ENCODE measurements around the gene INTS13.

The INTS13 gene

DNA sequence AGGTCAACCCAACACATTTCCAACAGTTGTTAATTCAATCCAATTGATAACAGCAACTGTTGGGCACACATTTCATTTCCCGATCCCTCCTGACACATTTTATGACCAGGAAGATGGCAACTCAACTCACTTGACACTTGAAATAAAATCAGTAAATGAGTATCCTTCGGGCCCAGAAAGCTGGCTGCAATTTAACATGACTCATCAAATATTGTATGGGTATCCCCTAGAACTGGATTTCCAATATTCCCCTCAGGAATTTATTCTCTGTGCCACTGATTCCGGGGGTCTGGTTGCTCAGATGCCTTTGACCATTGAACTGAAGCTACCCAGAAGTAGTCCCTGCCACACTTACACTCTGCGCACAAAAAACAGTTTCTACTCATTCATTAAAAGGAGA, 42.1 kb downstream of the INTS13 start:
- TF ChIP-seq CTCF (IDR thresholded peaks at IDR 0.05; ENCODE audit: low read depth, low read length) (no peak), MYC (IDR thresholded peaks at IDR 0.05; ENCODE audit: low read depth, low read length) (no peak), POLR2A (IDR thresholded peaks at IDR 0.05; ENCODE audit: extremely low read depth, insufficient read length) (no peak)
- TF ChIP-seq, protein P1, sequence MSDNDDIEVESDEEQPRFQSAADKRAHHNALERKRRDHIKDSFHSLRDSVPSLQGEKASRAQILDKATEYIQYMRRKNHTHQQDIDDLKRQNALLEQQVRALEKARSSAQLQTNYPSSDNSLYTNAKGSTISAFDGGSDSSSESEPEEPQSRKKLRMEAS (IDR thresholded peaks at IDR 0.05; ENCODE audit: low read depth, low read length) = no peak
- no peak overlapping the region for H3K4me3 ChIP-seq (ENCODE audit: low read depth, low read length)
- no peak for DNase-seq (ENCODE audit: low read depth)

GRCh38 chr12:26891704-26892103, 46.1 kb downstream of the INTS13 start:
- no peak for DNase-seq (ENCODE audit: low read depth)
- no peak for TF ChIP-seq MYC (IDR thresholded peaks at IDR 0.05; ENCODE audit: low read depth, low read length)
- TF ChIP-seq, protein P1 (IDR thresholded peaks at IDR 0.05; ENCODE audit: low read depth, low read length) = no peak
- no peak for TF ChIP-seq CTCF (IDR thresholded peaks at IDR 0.05; ENCODE audit: low read depth, low read length)
- TF ChIP-seq POLR2A (IDR thresholded peaks at IDR 0.05; ENCODE audit: extremely low read depth, insufficient read length) = no peak

GRCh38 chr12:26890784-26891183, 47.0 kb downstream of the INTS13 start:
- TF ChIP-seq MYC (IDR thresholded peaks at IDR 0.05; ENCODE audit: low read depth, low read length) (no peak), POLR2A (IDR thresholded peaks at IDR 0.05; ENCODE audit: extremely low read depth, insufficient read length) (no peak), CTCF (IDR thresholded peaks at IDR 0.05; ENCODE audit: low read depth, low read length) (no peak)
- TF ChIP-seq, protein P1 (IDR thresholded peaks at IDR 0.05; ENCODE audit: low read depth, low read length) = no peak
- DNase-seq (ENCODE audit: low read depth) = no peak
- no peak overlapping the region for H3K4me3 ChIP-seq (ENCODE audit: low read depth, low read length)

More at GRCh38 chr12:26891704-26892103, 46.1 kb downstream of the INTS13 start:
- no peak overlapping the region for H3K4me3 ChIP-seq (ENCODE audit: low read depth, low read length)

DNA sequence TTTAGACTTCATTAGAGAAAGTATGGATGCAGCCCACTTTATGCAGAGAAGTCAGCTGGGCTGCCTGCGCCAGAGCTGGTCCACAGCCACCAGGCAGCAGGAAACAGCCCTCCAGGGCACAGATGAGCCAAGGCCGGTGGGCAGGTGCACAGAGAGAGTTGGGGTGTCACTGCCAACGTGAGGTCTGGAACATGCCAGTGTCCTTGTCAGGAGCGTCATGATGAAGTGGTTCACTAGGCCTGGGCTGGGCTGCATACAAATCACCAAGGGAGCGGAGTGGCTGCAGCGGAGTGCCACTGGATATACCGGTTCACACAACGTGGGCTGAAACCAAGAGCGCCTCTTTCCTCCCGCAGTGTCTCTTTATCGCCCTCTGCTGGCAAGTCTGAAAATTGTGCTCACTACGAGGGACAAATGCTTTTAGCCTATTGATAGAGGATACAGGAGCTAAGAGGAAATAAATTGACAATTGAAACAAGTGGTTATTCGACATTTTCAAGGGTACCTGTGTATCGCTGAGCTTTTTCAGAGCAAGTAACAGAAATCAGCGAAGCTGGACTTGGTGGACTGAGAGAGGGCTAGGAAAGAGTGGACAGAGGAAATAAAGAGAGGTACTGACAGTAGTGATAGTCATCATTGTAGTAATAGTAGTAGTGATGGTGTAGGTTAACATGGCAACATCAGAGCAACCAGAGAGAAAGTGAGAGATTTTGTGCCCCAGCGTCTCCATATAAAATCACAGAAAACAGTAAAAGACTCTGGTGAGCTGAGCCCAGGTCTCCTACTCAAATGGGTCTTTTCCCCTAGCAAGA, 52.8 kb downstream of the INTS13 start:
- DNase-seq (ENCODE audit: low read depth) = peak; percentile 96
- no peak overlapping the region for H3K4me3 ChIP-seq (ENCODE audit: low read depth, low read length)
- TF ChIP-seq MYC (IDR thresholded peaks at IDR 0.05; ENCODE audit: low read depth, low read length) = peak; percentile 73
- TF ChIP-seq, protein P1 (IDR thresholded peaks at IDR 0.05; ENCODE audit: low read depth, low read length) = peak; percentile 77
- no peak for TF ChIP-seq POLR2A (IDR thresholded peaks at IDR 0.05; ENCODE audit: extremely low read depth, insufficient read length)
- peak; percentile 99 for TF ChIP-seq CTCF (IDR thresholded peaks at IDR 0.05; ENCODE audit: low read depth, low read length)

DNA sequence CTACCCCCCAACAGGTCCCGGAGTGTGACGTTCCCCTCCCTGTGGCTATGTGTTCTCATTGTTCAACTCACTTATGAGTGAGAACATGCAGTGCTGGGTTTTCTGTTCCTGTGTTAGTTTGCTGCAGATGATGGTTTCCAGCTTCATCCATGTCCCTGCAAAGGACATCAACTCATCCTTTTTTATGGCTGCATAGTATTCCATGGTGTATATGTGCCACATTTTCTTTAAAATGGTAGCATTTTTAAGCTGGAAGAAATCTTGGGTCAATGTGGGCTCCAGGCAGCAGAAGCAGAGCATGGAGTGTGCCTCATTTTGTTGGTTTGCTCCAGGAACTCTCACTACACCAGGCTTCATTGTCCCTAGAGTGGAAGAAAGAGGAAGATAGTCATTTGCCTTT, 57.2 kb downstream of the INTS13 start:
- no peak overlapping the region for H3K4me3 ChIP-seq (ENCODE audit: low read depth, low read length)
- TF ChIP-seq CTCF (IDR thresholded peaks at IDR 0.05; ENCODE audit: low read depth, low read length) = no peak
- TF ChIP-seq, protein P1 (IDR thresholded peaks at IDR 0.05; ENCODE audit: low read depth, low read length) = no peak
- no peak for DNase-seq (ENCODE audit: low read depth)
